NCI-H2227 (cell line): ENCODE data around the gene POLA2.

Experiments
- DNase-seq: peaks from one replicate; lab custom pipeline; 2025; ENCODE audit not compliant: unreplicated experiment; lab: John Stamatoyannopoulos, UW

POLA2 gene

GRCh38 chr11:65280646-65281045, 18.9 kb downstream of the POLA2 start:
- no peak for DNase-seq

- no peak for DNase-seq
These were observed 24.9 kb downstream of the POLA2 start for GRCh38 chr11:65286686-65287085.

- DNase-seq, result no peak
These were observed 25.8 kb downstream of the POLA2 start for GRCh38 chr11:65287601-65288000.

- peak; percentile 61 for DNase-seq
These were observed 27.2 kb downstream of the POLA2 start for GRCh38 chr11:65288706-65289536.

GRCh38 chr11:65290448-65291165, 28.8 kb downstream of the POLA2 start:
- no peak for DNase-seq

GRCh38 chr11:65291613-65292012, 29.9 kb downstream of the POLA2 start:
- no peak for DNase-seq

- no peak for DNase-seq
These were observed 31.1 kb downstream of the POLA2 start for GRCh38 chr11:65292890-65293289.

GRCh38 chr11:65293909-65294381, 32.2 kb downstream of the POLA2 start:
- no peak for DNase-seq

GRCh38 chr11:65295001-65295400, 33.2 kb downstream of the POLA2 start:
- no peak for DNase-seq

GRCh38 chr11:65295571-65296341, 34.0 kb downstream of the POLA2 start:
- no peak for DNase-seq

- DNase-seq, result no peak
These were observed 35.4 kb downstream of the POLA2 start for GRCh38 chr11:65297026-65297672.

GRCh38 chr11:65298131-65298535, 36.4 kb downstream of the POLA2 start:
- DNase-seq, result no peak

GRCh38 chr11:65298655-65299179, 37.0 kb downstream of the POLA2 start:
- DNase-seq, result no peak

- no peak for DNase-seq
These were observed 39.0 kb downstream of the POLA2 start for GRCh38 chr11:65300621-65301275.

GRCh38 chr11:65301491-65302329, 39.9 kb downstream of the POLA2 start:
- peak; percentile 23 for DNase-seq

GRCh38 chr11:65303555-65303954, 41.8 kb downstream of the POLA2 start:
- DNase-seq, result no peak

- DNase-seq, result no peak
These were observed 42.3 kb downstream of the POLA2 start for GRCh38 chr11:65304110-65304509.

- DNase-seq, result no peak
These were observed 42.9 kb downstream of the POLA2 start for GRCh38 chr11:65304613-65305012.
